K562 (cell line): ENCODE data around the gene KHSRP. TPM values are rescaled to one million over a fixed set of nuclear protein-coding genes. Genes with fewer than 3 reads are reported as not detected.
A peak's percentile ranks its signal among the peaks of the same experiment; 100 is the strongest.

Source experiments
- CHD7 ChIP-seq: fragments of 200-600 bp; sonication (generic); IDR thresholded peaks from one replicate; pipeline ENCODE4 v1.6.1; 2012; ENCODE audit warnings: mild to moderate bottlenecking, low read depth, low read length, inconsistent platforms
- CSDE1 ChIP-seq, 2 experiments: fragments of 450-650 bp; IDR thresholded peaks; 2 replicates each; pipeline ENCODE4 v1.6.1; 2016; ENCODE audit warnings: mild to moderate bottlenecking in 1 of 2
- DMBX1 ChIP-seq: fragments of 250-450 bp; sonication (Bioruptor Pico); IDR thresholded peaks from 2 replicates; pipeline ENCODE4 v1.8.0; 2022; ENCODE audit warnings: inconsistent platforms, mild to moderate bottlenecking, moderate library complexity, borderline replicate concordance
- EWSR1 ChIP-seq: fragments of 450-650 bp; IDR thresholded peaks from 2 replicates; pipeline ENCODE4 v1.6.1; 2018; ENCODE audit warnings: borderline replicate concordance, mild to moderate bottlenecking, low read depth, moderate library complexity; ENCODE audit not compliant: partially characterized antibody
- MXI1 ChIP-seq: IDR thresholded peaks from 2 replicates; pipeline ENCODE4 v1.6.1; 2011; ENCODE audit warnings: low read depth, mild to moderate bottlenecking, improper control_type of control experiment, low read length
- NCOA4 ChIP-seq: fragments of 450-650 bp; IDR thresholded peaks from 2 replicates; pipeline ENCODE4 v1.6.1; 2018; ENCODE audit warnings: mild to moderate bottlenecking; ENCODE audit not compliant: partially characterized antibody
- RBM17 ChIP-seq: fragments of 200-400 bp; formaldehyde crosslinking; IDR thresholded peaks from 2 replicates; pipeline ENCODE4 v1.6.1; 2017; ENCODE audit warnings: low read depth, mild to moderate bottlenecking, low read length, borderline replicate concordance
- RCOR1 ChIP-seq, 2 experiments: IDR thresholded peaks; 2 replicates each; pipeline ENCODE4 v1.6.1; 2012; ENCODE audit warnings: low read depth in 2 of 2, low read length in 2 of 2, borderline replicate concordance in 1 of 2, improper control_type of control experiment in 1 of 2
- ZNF197 ChIP-seq: fragments of 200-800 bp; sonication (Bioruptor generic); IDR thresholded peaks from 2 replicates; pipeline ENCODE4 v1.6.1; 2016; ENCODE audit warnings: low read depth, missing genetic modification characterization, missing compliant biosample characterization
- ZZZ3 ChIP-seq: fragments of 450-650 bp; IDR thresholded peaks from 2 replicates; pipeline ENCODE4 v1.6.1; 2016; ENCODE audit warnings: antibody characterized with exemption, mild to moderate bottlenecking, moderate library complexity
- polyA plus RNA-seq, 8 experiments: library from polyadenylated mRNA; depleted of rRNA in 4 of 8; stranded (reverse) in 5 of 8; unstranded in 3 of 8; fragments of >200 nt; fragmentation: Nextera tagmentation in 2 of 8; fragmentation: Illumina TruSeq in 1 of 8; extraction: Ambion mirVana in 2 of 8; extraction: Trizol in 1 of 8; gene quantifications; 2 replicates each; pipeline versions ENCODE4 v1.2.1 to v1.2.3, GENCODE V29; 2011 to 2014; ENCODE audit warnings: inconsistent platforms in 1 of 8, missing spikeins in 1 of 8
- total RNA-seq, 7 experiments: library from RNA; depleted of rRNA in 6 of 7; stranded (reverse); fragments of >200 nt in 6 of 7; fragmentation: Illumina TruSeq in 2 of 7; extraction: Trizol in 2 of 7; gene quantifications; 2 replicates each; pipeline versions ENCODE4 v1.2.1 to v1.2.3, GENCODE V29; 2011 to 2021; ENCODE audit warnings: low replicate concordance in 1 of 7
- TF ChIP-seq, protein P1 (sequence below): fragments of 450-650 bp; formaldehyde crosslinking; IDR thresholded peaks from 2 replicates; pipeline ENCODE4 v1.4.0; 2020; ENCODE audit warnings: mild to moderate bottlenecking, mixed read lengths

KHSRP gene
- total and polyA plus RNA-seq, 9 of the 15 experiments (the other 6 are each of a cell fraction or from before 2014, with no cell fraction given), result 4.2 to 564 (median 139) TPM

GRCh38 chr19:6424939-6425731 is 524 bp upstream of the KHSRP start (continued):
- TF ChIP-seq CHD7 (no peak), DMBX1 (CRISPR knock-in tag) (peak; percentile 97), CSDE1 (IDR thresholded peaks at IDR 0.05) (no peak), ZZZ3 (peak; percentile 76), RBM17 (no peak), MXI1 (no peak), RCOR1 (IDR thresholded peaks at IDR 0.05; ENCODE audit: borderline replicate concordance in 1 of 2, low read depth in 2 of 2, low read length in 2 of 2) (peak in 1 of 2 experiments; percentile 78; a peak in 2 of 4 replicates), ZNF197 (CRISPR knock-in tag) (no peak; the same call in 1 of the 2 replicates), NCOA4 (no peak), EWSR1 (no peak)
- TF ChIP-seq, protein P1, sequence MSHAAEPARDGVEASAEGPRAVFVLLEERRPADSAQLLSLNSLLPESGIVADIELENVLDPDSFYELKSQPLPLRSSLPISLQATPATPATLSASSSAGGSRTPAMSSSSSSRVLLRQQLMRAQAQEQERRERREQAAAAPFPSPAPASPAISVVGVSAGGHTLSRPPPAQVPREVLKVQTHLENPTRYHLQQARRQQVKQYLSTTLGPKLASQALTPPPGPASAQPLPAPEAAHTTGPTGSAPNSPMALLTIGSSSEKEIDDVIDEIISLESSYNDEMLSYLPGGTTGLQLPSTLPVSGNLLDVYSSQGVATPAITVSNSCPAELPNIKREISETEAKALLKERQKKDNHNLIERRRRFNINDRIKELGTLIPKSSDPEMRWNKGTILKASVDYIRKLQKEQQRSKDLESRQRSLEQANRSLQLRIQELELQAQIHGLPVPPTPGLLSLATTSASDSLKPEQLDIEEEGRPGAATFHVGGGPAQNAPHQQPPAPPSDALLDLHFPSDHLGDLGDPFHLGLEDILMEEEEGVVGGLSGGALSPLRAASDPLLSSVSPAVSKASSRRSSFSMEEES, result peak; percentile 93
